C4-2B (cell line): ENCODE data around the gene SIAH3.

ENCODE experiments used
- H3K27ac ChIP-seq: fragments of 450-650 bp; 2 replicates; pipeline ENCODE4 v1.5.1; 2017
- ZFX ChIP-seq: fragments of 450-650 bp; IDR thresholded peaks from 2 replicates; pipeline ENCODE4 v1.6.1; 2017
- TF ChIP-seq, protein P1 (sequence below): fragments of 450-650 bp; conservative IDR thresholded peaks from 2 replicates; pipeline ENCODE4 v1.5.1; 2017; ENCODE audit warnings: mild to moderate bottlenecking

SIAH3 gene

DNA sequence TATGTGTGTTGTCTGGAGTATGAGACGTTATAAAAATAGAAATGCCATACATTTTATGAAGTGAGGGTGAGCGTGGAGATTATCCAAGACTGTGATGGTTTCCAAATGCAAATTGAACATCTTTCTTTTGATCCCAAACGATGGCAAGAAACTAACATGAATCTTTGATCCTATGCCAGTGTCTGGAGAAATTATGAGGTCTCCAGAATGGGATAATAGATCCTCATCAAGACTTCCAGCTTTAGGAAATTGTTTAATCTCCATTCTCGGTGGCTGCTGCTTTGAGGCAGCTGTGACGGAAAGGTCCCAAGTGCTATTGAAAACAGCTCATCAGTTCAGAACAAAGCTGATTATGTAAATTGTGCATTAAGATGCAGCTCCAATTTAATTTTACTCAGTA, 118.6 kb downstream of the SIAH3 start:
- no peak for TF ChIP-seq ZFX
- TF ChIP-seq, protein P1, sequence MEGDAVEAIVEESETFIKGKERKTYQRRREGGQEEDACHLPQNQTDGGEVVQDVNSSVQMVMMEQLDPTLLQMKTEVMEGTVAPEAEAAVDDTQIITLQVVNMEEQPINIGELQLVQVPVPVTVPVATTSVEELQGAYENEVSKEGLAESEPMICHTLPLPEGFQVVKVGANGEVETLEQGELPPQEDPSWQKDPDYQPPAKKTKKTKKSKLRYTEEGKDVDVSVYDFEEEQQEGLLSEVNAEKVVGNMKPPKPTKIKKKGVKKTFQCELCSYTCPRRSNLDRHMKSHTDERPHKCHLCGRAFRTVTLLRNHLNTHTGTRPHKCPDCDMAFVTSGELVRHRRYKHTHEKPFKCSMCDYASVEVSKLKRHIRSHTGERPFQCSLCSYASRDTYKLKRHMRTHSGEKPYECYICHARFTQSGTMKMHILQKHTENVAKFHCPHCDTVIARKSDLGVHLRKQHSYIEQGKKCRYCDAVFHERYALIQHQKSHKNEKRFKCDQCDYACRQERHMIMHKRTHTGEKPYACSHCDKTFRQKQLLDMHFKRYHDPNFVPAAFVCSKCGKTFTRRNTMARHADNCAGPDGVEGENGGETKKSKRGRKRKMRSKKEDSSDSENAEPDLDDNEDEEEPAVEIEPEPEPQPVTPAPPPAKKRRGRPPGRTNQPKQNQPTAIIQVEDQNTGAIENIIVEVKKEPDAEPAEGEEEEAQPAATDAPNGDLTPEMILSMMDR = no peak
- H3K27ac ChIP-seq = no peak overlapping the region

DNA sequence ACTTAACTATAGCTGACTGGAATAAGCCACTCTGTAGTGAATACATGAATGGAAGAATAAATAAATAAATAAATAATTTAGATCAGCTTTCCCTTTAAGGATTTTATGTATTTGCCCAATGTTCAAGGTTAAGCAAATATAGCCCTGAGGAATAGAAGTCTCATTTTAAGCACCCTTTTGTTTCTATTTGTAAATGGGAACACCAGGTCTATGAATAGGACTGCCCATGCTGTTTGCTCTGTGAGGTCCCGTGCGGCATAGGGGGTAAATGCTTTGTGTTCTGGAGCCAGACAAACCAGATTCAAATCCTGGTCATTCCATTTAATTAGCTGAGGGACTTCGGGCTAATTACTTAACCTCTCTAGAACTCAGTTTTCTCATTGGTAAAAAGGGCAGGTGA, 120.1 kb downstream of the SIAH3 start:
- no peak for TF ChIP-seq ZFX
- TF ChIP-seq, protein P1 = no peak
- no peak overlapping the region for H3K27ac ChIP-seq

DNA sequence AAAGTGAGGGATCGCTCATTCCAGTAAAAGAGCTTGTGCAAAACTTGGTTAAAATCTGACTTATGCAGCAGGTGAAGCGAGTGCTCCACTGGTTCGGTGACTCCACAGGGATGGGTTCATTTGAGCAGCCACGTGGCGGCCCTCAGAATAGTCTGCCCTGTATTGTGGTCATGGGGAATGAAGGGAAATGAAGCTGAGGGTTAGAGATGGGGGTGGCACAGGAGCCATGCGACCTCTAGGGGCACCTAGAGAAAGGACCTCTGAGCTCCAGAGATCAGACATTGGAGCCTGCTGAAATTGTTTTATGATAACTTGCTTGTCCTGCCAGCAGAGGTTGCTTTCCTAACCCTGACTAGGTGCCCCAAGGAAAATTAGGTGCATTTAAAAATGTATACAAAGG, 122.8 kb downstream of the SIAH3 start:
- no peak overlapping the region for H3K27ac ChIP-seq
- TF ChIP-seq, protein P1 = peak; percentile 61
- no peak for TF ChIP-seq ZFX
